Measurements from ENCODE around the gene OR2H2.
A peak's percentile ranks its signal among the peaks of the same experiment; 100 is the strongest.

Gene OR2H2

GRCh38 chr6:29584821-29585220 lies at the start of gene OR2H2:
Gene OR2H2 (plus strand): TSS chr6:29585121. CDS start chr6:29587945, 2,824 bp downstream.
- no peak for FAIRE-seq

- FAIRE-seq = no peak
Measured at GRCh38 chr6:29537714-29538403, 47.1 kb upstream of the OR2H2 start.

- no peak for FAIRE-seq
Measured at GRCh38 chr6:29547573-29547972, 37.3 kb upstream of the OR2H2 start.

GRCh38 chr6:29552512-29553051 lies 32.3 kb upstream of the OR2H2 start:
- no peak for FAIRE-seq

GRCh38 chr6:29553268-29554057 lies 31.5 kb upstream of the OR2H2 start:
- no peak for FAIRE-seq

GRCh38 chr6:29554764-29555163 lies 30.2 kb upstream of the OR2H2 start:
- no peak for FAIRE-seq

GRCh38 chr6:29557320-29557719 lies 27.6 kb upstream of the OR2H2 start:
- no peak for FAIRE-seq

- no peak for FAIRE-seq
Measured at GRCh38 chr6:29558439-29559079, 26.4 kb upstream of the OR2H2 start.

- FAIRE-seq = no peak
Measured at GRCh38 chr6:29559524-29560287, 25.2 kb upstream of the OR2H2 start, which contains the start of gene UBD. Gene UBD (minus strand): TSS chr6:29559732. CDS start chr6:29559701, 31 bp downstream.

GRCh38 chr6:29561091-29561490 lies 23.8 kb upstream of the OR2H2 start:
- FAIRE-seq = no peak

GRCh38 chr6:29561606-29562181 lies 23.2 kb upstream of the OR2H2 start:
- no peak for FAIRE-seq

GRCh38 chr6:29563435-29563965 lies 21.4 kb upstream of the OR2H2 start:
- FAIRE-seq = no peak

GRCh38 chr6:29564875-29565274 lies 20.0 kb upstream of the OR2H2 start:
- no peak for FAIRE-seq

GRCh38 chr6:29566856-29567255 lies 18.1 kb upstream of the OR2H2 start:
- no peak for FAIRE-seq

- FAIRE-seq = no peak
Measured at GRCh38 chr6:29567541-29567940, 17.4 kb upstream of the OR2H2 start.

- no peak for FAIRE-seq
Measured at GRCh38 chr6:29567991-29568390, 16.9 kb upstream of the OR2H2 start.

- FAIRE-seq = no peak
Measured at GRCh38 chr6:29576056-29576455, 8.9 kb upstream of the OR2H2 start.

GRCh38 chr6:29577544-29577943 lies 7.4 kb upstream of the OR2H2 start:
- FAIRE-seq = no peak

- FAIRE-seq = peak; percentile 18
Measured at GRCh38 chr6:29589423-29590048, 4.6 kb downstream of the OR2H2 start.

GRCh38 chr6:29590218-29590808 lies 5.4 kb downstream of the OR2H2 start:
- no peak for FAIRE-seq

- no peak for FAIRE-seq
Measured at GRCh38 chr6:29591677-29592076, 6.8 kb downstream of the OR2H2 start.

Data from colon (tissue), 2 donors.